Stimulated activated naive CD8-positive, alpha-beta T cell treated with anti-CD3 and anti-CD28 coated beads, Interleukin-15, amount 100 ng/mL, for 72 hours (primary cell): ENCODE results near the gene CELF2.
A peak's percentile ranks its signal among the peaks of the same experiment; 100 is the strongest.

Experiments used
- ATAC-seq: fragments of 150-1000 bp; cut with Tn5 transposase; 2 replicates; pipeline ENCODE4 v1.10.0; 2021; ENCODE audit warnings: mild to moderate bottlenecking, moderate library complexity
- DNase-seq, 2 donors: peaks; one replicate each; pipeline ENCODE4 v3.0.0; 2021 to 2022
- H3K27ac Mint-ChIP-seq, 2 donors: one replicate each; pipeline ENCODE4 v1.8.0; 2022; ENCODE audit warnings: mild to moderate bottlenecking in 2 of 2, mixed read lengths in 2 of 2, moderate library complexity in 2 of 2
- H3K27me3 Mint-ChIP-seq: one replicate; pipeline ENCODE4 v1.8.0; 2022; ENCODE audit warnings: mixed read lengths
- H3K4me1 Mint-ChIP-seq: one replicate; pipeline ENCODE4 v1.8.0; 2022; ENCODE audit warnings: mild to moderate bottlenecking, mixed read lengths
- H3K4me3 Mint-ChIP-seq, 2 donors: one replicate each; pipeline ENCODE4 v1.8.0; 2022; ENCODE audit warnings: mild to moderate bottlenecking in 2 of 2, mixed read lengths in 2 of 2, moderate library complexity in 1 of 2
- H3K9me3 Mint-ChIP-seq, 2 donors: one replicate each; pipeline ENCODE4 v1.8.0; 2022; ENCODE audit warnings: mixed read lengths in 2 of 2

CELF2 gene

GRCh38 chr10:11017570-11018431 is at the start of gene CELF2:
Gene CELF2, plus strand, starts transcription at chr10:11017872. Its CDS starts 218 bp downstream, at chr10:11018090.
- no peaks in the 10 kb centered on the region for H3K9me3 Mint-ChIP-seq
- H3K27ac Mint-ChIP-seq = peak within 1 kb of the TSS in 1 of 2 donors; percentile 81
- ATAC-seq (peak; percentile 84), DNase-seq (peak; percentile 53 to 63)
- peak within 1 kb of the TSS; percentile 80 to 82 for H3K4me3 Mint-ChIP-seq
- H3K4me1 Mint-ChIP-seq = peaks cover 7% of the 10 kb centered on the region
- peaks cover 82% of the 10 kb centered on the region for H3K27me3 Mint-ChIP-seq

- Mint-ChIP-seq H3K27me3 (peaks cover 29% of the 10 kb centered on the region), H3K4me1 (no peaks in the 10 kb centered on the region), H3K4me3 (no peak overlapping the region), H3K9me3 (no peaks in the 10 kb centered on the region), H3K27ac (no peak overlapping the region)
- DNase-seq (no peak), ATAC-seq (no peak)
Observed at GRCh38 chr10:10968257-10968588, 49.4 kb upstream of the CELF2 start.

- H3K27ac Mint-ChIP-seq = no peak overlapping the region
- H3K4me1 Mint-ChIP-seq = no peaks in the 10 kb centered on the region
- peaks cover 64% of the 10 kb centered on the region for H3K27me3 Mint-ChIP-seq
- peaks cover 0 to 4% of the 10 kb centered on the region in 2 donors for H3K9me3 Mint-ChIP-seq
- no peak for DNase-seq
- H3K4me3 Mint-ChIP-seq = no peak overlapping the region
- ATAC-seq = no peak
Observed at GRCh38 chr10:10973310-10973709, 44.4 kb upstream of the CELF2 start.

GRCh38 chr10:10975647-10976046 is 42.0 kb upstream of the CELF2 start:
- Mint-ChIP-seq H3K9me3 (peaks cover 0 to 4% of the 10 kb centered on the region in 2 donors), H3K4me3 (no peak overlapping the region), H3K27ac (no peak overlapping the region), H3K4me1 (no peaks in the 10 kb centered on the region), H3K27me3 (peaks cover 62% of the 10 kb centered on the region)
- DNase-seq (no peak), ATAC-seq (no peak)

GRCh38 chr10:10976652-10977051 is 41.0 kb upstream of the CELF2 start:
- DNase-seq (no peak), ATAC-seq (no peak)
- no peak overlapping the region for H3K27ac Mint-ChIP-seq
- no peaks in the 10 kb centered on the region for H3K4me1 Mint-ChIP-seq
- no peak overlapping the region for H3K4me3 Mint-ChIP-seq
- H3K27me3 Mint-ChIP-seq = peaks cover 54% of the 10 kb centered on the region
- peaks cover 0 to 4% of the 10 kb centered on the region in 2 donors for H3K9me3 Mint-ChIP-seq

GRCh38 chr10:10977226-10977956 is 40.3 kb upstream of the CELF2 start:
- Mint-ChIP-seq H3K9me3 (peaks cover 0 to 4% of the 10 kb centered on the region in 2 donors), H3K27me3 (peaks cover 49% of the 10 kb centered on the region), H3K4me1 (no peaks in the 10 kb centered on the region), H3K27ac (no peak overlapping the region), H3K4me3 (no peak overlapping the region)
- no peak for ATAC-seq
- no peak for DNase-seq

GRCh38 chr10:10977978-10978377 is 39.7 kb upstream of the CELF2 start:
- Mint-ChIP-seq H3K27me3 (peaks cover 43% of the 10 kb centered on the region), H3K9me3 (peaks cover 0 to 4% of the 10 kb centered on the region in 2 donors), H3K27ac (no peak overlapping the region), H3K4me3 (no peak overlapping the region), H3K4me1 (no peaks in the 10 kb centered on the region)
- no peak for DNase-seq
- no peak for ATAC-seq

- no peaks in the 10 kb centered on the region for H3K4me1 Mint-ChIP-seq
- H3K27me3 Mint-ChIP-seq = peaks cover 15% of the 10 kb centered on the region
- no peaks in the 10 kb centered on the region for H3K9me3 Mint-ChIP-seq
- H3K27ac Mint-ChIP-seq = no peak overlapping the region
- H3K4me3 Mint-ChIP-seq = no peak overlapping the region
- ATAC-seq (no peak), DNase-seq (no peak)
Observed at GRCh38 chr10:10985361-10985760, 32.3 kb upstream of the CELF2 start.

- H3K4me3 Mint-ChIP-seq = no peak overlapping the region
- H3K27me3 Mint-ChIP-seq = peaks cover 26% of the 10 kb centered on the region
- H3K27ac Mint-ChIP-seq = no peak overlapping the region
- DNase-seq = no peak
- H3K9me3 Mint-ChIP-seq = no peaks in the 10 kb centered on the region
- no peaks in the 10 kb centered on the region for H3K4me1 Mint-ChIP-seq
- no peak for ATAC-seq
Observed at GRCh38 chr10:10986606-10987005, 31.1 kb upstream of the CELF2 start.

GRCh38 chr10:10987111-10987510 is 30.6 kb upstream of the CELF2 start:
- DNase-seq (no peak), ATAC-seq (no peak)
- Mint-ChIP-seq H3K27ac (no peak overlapping the region), H3K4me1 (no peaks in the 10 kb centered on the region), H3K4me3 (no peak overlapping the region), H3K27me3 (peaks cover 31% of the 10 kb centered on the region), H3K9me3 (no peaks in the 10 kb centered on the region)

- no peak overlapping the region for H3K27ac Mint-ChIP-seq
- no peak overlapping the region for H3K4me3 Mint-ChIP-seq
- H3K27me3 Mint-ChIP-seq = peaks cover 47% of the 10 kb centered on the region
- H3K9me3 Mint-ChIP-seq = no peaks in the 10 kb centered on the region
- DNase-seq (no peak), ATAC-seq (no peak)
- no peaks in the 10 kb centered on the region for H3K4me1 Mint-ChIP-seq
Observed at GRCh38 chr10:10989669-10990068, 28.0 kb upstream of the CELF2 start.

- ATAC-seq (no peak), DNase-seq (no peak)
- no peak overlapping the region for H3K4me3 Mint-ChIP-seq
- no peaks in the 10 kb centered on the region for H3K9me3 Mint-ChIP-seq
- H3K27ac Mint-ChIP-seq = no peak overlapping the region
- H3K27me3 Mint-ChIP-seq = peaks cover 53% of the 10 kb centered on the region
- H3K4me1 Mint-ChIP-seq = no peaks in the 10 kb centered on the region
Observed at GRCh38 chr10:10991144-10991543, 26.5 kb upstream of the CELF2 start.

- Mint-ChIP-seq H3K27me3 (peaks cover 50% of the 10 kb centered on the region), H3K4me3 (no peak overlapping the region), H3K27ac (no peak overlapping the region), H3K9me3 (peaks cover 1 to 4% of the 10 kb centered on the region in 2 donors), H3K4me1 (peaks cover 2% of the 10 kb centered on the region)
- no peak for ATAC-seq
- no peak for DNase-seq
Observed at GRCh38 chr10:10992072-10992471, 25.6 kb upstream of the CELF2 start.

GRCh38 chr10:10992961-10993714 is 24.5 kb upstream of the CELF2 start:
- Mint-ChIP-seq H3K9me3 (peaks cover 8 to 14% of the 10 kb centered on the region in 2 donors), H3K4me1 (peaks cover 12% of the 10 kb centered on the region), H3K27me3 (peaks cover 45% of the 10 kb centered on the region), H3K4me3 (no peak overlapping the region), H3K27ac (no peak overlapping the region)
- DNase-seq (no peak), ATAC-seq (no peak)

- peaks cover 12% of the 10 kb centered on the region for H3K4me1 Mint-ChIP-seq
- H3K4me3 Mint-ChIP-seq = no peak overlapping the region
- peaks cover 45% of the 10 kb centered on the region for H3K27me3 Mint-ChIP-seq
Observed at GRCh38 chr10:10993785-10994184, 23.9 kb upstream of the CELF2 start.

More at GRCh38 chr10:10993785-10994184, 23.9 kb upstream of the CELF2 start:
- DNase-seq (no peak), ATAC-seq (no peak)
- H3K27ac Mint-ChIP-seq = no peak overlapping the region
- H3K9me3 Mint-ChIP-seq = peaks cover 8 to 15% of the 10 kb centered on the region in 2 donors
